WTC11 (cell line): ENCODE data around the gene RRP1B.

Experiments used
- FOXK1 ChIP-seq: sonication (generic); formaldehyde crosslinking; IDR thresholded peaks from 2 replicates; pipeline ENCODE4 v1.8.0; 2022; ENCODE audit warnings: mild to moderate bottlenecking, moderate library complexity, missing genetic modification reagents
- NFE2L1 ChIP-seq: sonication (generic); formaldehyde crosslinking; IDR thresholded peaks from 2 replicates; pipeline ENCODE4 v1.8.1; 2023; ENCODE audit warnings: missing genetic modification reagents
- SP1 ChIP-seq: sonication (generic); formaldehyde crosslinking; conservative IDR thresholded peaks from 2 replicates; pipeline ENCODE4 v1.8.1; 2022; ENCODE audit warnings: missing genetic modification reagents
- ZNF317 ChIP-seq: sonication (generic); formaldehyde crosslinking; IDR thresholded peaks from 2 replicates; pipeline ENCODE4 v1.8.1; 2023; ENCODE audit warnings: low read depth, mild to moderate bottlenecking, moderate library complexity, missing genetic modification reagents, borderline replicate concordance
- TF ChIP-seq, protein P1 (sequence below): fragments of 200-600 bp; IDR thresholded peaks from 2 replicates; pipeline ENCODE4 v1.8.0; 2022; ENCODE audit warnings: antibody characterized with exemption
- TF ChIP-seq, protein P2 (sequence below): sonication (generic); formaldehyde crosslinking; IDR thresholded peaks from 2 replicates; pipeline ENCODE4 v1.8.1; 2023; ENCODE audit warnings: mild to moderate bottlenecking, missing genetic modification reagents
- TF ChIP-seq, protein P3 (sequence below): fragments of 250-450 bp; sonication (Bioruptor Pico); IDR thresholded peaks from 2 replicates; pipeline ENCODE4 v1.9.0; 2021; ENCODE audit warnings: moderate library complexity, mild to moderate bottlenecking, inconsistent platforms, borderline replicate concordance
- TF ChIP-seq, protein P4 (sequence below): sonication (generic); formaldehyde crosslinking; IDR thresholded peaks from 2 replicates; pipeline ENCODE4 v1.8.0; 2022; ENCODE audit warnings: mild to moderate bottlenecking, missing genetic modification reagents

DNA sequence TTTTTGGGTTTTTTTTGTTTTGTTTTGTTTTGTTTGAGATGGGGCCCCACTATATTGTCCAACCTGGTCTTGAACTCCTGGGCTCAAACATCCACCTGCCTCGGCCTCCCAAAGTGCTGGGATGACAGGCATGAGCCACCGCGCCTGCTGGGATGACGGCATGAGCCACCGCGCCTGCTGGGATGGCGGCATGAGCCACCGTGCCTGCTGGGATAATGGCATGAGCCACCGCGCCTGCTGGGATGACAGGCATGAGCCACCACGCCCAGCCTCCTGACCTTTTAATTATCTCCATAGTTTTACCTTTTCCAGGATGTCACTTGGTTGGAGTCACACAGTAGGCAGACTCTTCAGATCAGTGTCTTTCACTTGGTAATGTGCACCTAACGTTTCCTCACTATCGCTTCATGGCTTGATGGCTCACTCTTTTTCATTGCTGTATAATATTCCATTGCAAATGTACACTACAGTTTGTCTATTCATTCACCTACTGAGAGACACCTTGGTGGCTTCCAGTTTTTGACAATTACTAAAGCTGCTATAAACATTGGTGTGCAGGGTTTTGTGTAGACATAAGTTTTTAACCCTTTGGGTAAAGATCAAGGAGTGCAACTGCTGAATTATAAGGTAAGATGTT is 49.5 kb downstream of the RRP1B start:
- TF ChIP-seq, protein P1, sequence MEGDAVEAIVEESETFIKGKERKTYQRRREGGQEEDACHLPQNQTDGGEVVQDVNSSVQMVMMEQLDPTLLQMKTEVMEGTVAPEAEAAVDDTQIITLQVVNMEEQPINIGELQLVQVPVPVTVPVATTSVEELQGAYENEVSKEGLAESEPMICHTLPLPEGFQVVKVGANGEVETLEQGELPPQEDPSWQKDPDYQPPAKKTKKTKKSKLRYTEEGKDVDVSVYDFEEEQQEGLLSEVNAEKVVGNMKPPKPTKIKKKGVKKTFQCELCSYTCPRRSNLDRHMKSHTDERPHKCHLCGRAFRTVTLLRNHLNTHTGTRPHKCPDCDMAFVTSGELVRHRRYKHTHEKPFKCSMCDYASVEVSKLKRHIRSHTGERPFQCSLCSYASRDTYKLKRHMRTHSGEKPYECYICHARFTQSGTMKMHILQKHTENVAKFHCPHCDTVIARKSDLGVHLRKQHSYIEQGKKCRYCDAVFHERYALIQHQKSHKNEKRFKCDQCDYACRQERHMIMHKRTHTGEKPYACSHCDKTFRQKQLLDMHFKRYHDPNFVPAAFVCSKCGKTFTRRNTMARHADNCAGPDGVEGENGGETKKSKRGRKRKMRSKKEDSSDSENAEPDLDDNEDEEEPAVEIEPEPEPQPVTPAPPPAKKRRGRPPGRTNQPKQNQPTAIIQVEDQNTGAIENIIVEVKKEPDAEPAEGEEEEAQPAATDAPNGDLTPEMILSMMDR: no peak
- TF ChIP-seq ZNF317 (CRISPR knock-in tag): no peak
- TF ChIP-seq FOXK1 (CRISPR knock-in tag): no peak
- TF ChIP-seq, protein P2, sequence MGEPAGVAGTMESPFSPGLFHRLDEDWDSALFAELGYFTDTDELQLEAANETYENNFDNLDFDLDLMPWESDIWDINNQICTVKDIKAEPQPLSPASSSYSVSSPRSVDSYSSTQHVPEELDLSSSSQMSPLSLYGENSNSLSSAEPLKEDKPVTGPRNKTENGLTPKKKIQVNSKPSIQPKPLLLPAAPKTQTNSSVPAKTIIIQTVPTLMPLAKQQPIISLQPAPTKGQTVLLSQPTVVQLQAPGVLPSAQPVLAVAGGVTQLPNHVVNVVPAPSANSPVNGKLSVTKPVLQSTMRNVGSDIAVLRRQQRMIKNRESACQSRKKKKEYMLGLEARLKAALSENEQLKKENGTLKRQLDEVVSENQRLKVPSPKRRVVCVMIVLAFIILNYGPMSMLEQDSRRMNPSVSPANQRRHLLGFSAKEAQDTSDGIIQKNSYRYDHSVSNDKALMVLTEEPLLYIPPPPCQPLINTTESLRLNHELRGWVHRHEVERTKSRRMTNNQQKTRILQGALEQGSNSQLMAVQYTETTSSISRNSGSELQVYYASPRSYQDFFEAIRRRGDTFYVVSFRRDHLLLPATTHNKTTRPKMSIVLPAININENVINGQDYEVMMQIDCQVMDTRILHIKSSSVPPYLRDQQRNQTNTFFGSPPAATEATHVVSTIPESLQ (CRISPR knock-in tag): no peak
- TF ChIP-seq, protein P3, sequence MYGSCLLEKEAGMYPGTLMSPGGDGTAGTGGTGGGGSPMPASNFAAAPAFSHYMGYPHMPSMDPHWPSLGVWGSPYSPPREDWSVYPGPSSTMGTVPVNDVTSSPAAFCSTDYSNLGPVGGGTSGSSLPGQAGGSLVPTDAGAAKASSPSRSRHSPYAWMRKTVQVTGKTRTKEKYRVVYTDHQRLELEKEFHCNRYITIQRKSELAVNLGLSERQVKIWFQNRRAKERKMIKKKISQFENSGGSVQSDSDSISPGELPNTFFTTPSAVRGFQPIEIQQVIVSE (CRISPR knock-in tag): no peak
- no peak for TF ChIP-seq NFE2L1
- TF ChIP-seq, protein P4, sequence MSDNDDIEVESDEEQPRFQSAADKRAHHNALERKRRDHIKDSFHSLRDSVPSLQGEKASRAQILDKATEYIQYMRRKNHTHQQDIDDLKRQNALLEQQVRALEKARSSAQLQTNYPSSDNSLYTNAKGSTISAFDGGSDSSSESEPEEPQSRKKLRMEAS (CRISPR knock-in tag): no peak
- no peak for TF ChIP-seq SP1 (CRISPR knock-in tag)
